Gastroesophageal sphincter (tissue), 3 donors: Measurements from ENCODE around the gene MAFG.

Experiments used
- CTCF ChIP-seq, 4 experiments: fragments of 200-600 bp in 2 of 4; fragments of 450-650 bp in 2 of 4; sonication (generic) in 1 of 4; IDR thresholded peaks; one replicate each; pipeline ENCODE4 v1.5.1; 2017 to 2019; ENCODE audit warnings: antibody characterized with exemption in 4 of 4, mild to moderate bottlenecking in 2 of 4, moderate library complexity in 2 of 4
- EP300 ChIP-seq: sonication (generic); formaldehyde crosslinking; IDR thresholded peaks from one replicate; pipeline ENCODE4 v1.6.1; 2017; ENCODE audit warnings: antibody characterized with exemption, mild to moderate bottlenecking
- POLR2A ChIP-seq, 2 donors: fragments of 450-650 bp; IDR thresholded peaks; one replicate each; pipeline ENCODE4 v1.6.1; 2017; ENCODE audit warnings: antibody characterized with exemption in 2 of 2, mild to moderate bottlenecking in 2 of 2, moderate library complexity in 1 of 2
- POLR2AphosphoS5 ChIP-seq: sonication (generic); formaldehyde crosslinking; IDR thresholded peaks from one replicate; pipeline ENCODE4 v1.6.1; 2017; ENCODE audit warnings: antibody characterized with exemption

GRCh38 chr17:81903896-81904599 is 23.5 kb downstream of the MAFG start:
- TF ChIP-seq CTCF (IDR thresholded peaks at IDR 0.05) (no peak), POLR2A (IDR thresholded peaks at IDR 0.05) (no peak), EP300 (no peak), POLR2AphosphoS5 (no peak)
